Nucleus accumbens (tissue), 56 donors: Measurements from ENCODE around the gene LMF1.

ENCODE experiments used
- DNase-seq, 56 donors: peaks; one replicate each; lab custom pipeline; 2025; lab: John Stamatoyannopoulos, UW

The LMF1 gene

GRCh38 chr16:986925-987582 is 16.3 kb upstream of the LMF1 start:
- peak in 43 of 56 donors; percentile 17 to 77 (median 53) for DNase-seq

- DNase-seq, result peak in 2 of 56 donors; percentile 18 to 51
Observed at GRCh38 chr16:986411-986810, 15.6 kb upstream of the LMF1 start.

GRCh38 chr16:985646-986400 is 15.0 kb upstream of the LMF1 start:
- peak in 5 of 56 donors; percentile 16 to 56 (median 41) for DNase-seq

- peak in 52 of 56 donors; percentile 19 to 83 (median 64) for DNase-seq
Observed at GRCh38 chr16:984736-985636, 14.2 kb upstream of the LMF1 start.

- DNase-seq, result peak in 9 of 56 donors; percentile 14 to 57 (median 34)
Observed at GRCh38 chr16:984121-984694, 13.4 kb upstream of the LMF1 start.

- DNase-seq, result peak in 53 of 56 donors; percentile 22 to 85 (median 64)
Observed at GRCh38 chr16:983044-984030, 12.6 kb upstream of the LMF1 start.

- peak in 7 of 56 donors; percentile 35 to 52 (median 43) for DNase-seq
Observed at GRCh38 chr16:982145-983043, 11.6 kb upstream of the LMF1 start.

- peak in 1 of 56 donors; percentile 53 for DNase-seq
Observed at GRCh38 chr16:981695-982144, 10.9 kb upstream of the LMF1 start, which contains the start of gene SOX8. SOX8 (plus strand) TSS chr16:981770; CDS start chr16:981923, 153 bp downstream.

- peak in 6 of 56 donors; percentile 52 to 82 (median 62) for DNase-seq
Observed at GRCh38 chr16:980595-980854, 9.7 kb upstream of the LMF1 start.

GRCh38 chr16:979859-980594 is 9.2 kb upstream of the LMF1 start:
- peak in 3 of 56 donors; percentile 28 to 50 (median 41) for DNase-seq

- no peak for DNase-seq
Observed at GRCh38 chr16:979147-979546, 8.4 kb upstream of the LMF1 start.

- DNase-seq, result peak in 5 of 56 donors; percentile 14 to 39 (median 29)
Observed at GRCh38 chr16:978403-978802, 7.6 kb upstream of the LMF1 start.

- no peak for DNase-seq
Observed at GRCh38 chr16:977896-978295, 7.1 kb upstream of the LMF1 start.

- peak in 54 of 56 donors; percentile 65 to 93 (median 87) for DNase-seq
Observed at GRCh38 chr16:977081-977701, 6.4 kb upstream of the LMF1 start.

GRCh38 chr16:976389-976931 is 5.7 kb upstream of the LMF1 start:
- DNase-seq, result peak in 3 of 56 donors; percentile 39 to 63 (median 51)

- DNase-seq, result peak in 3 of 56 donors; percentile 53 to 60 (median 59)
Observed at GRCh38 chr16:975291-975690, 4.5 kb upstream of the LMF1 start.
